Measurements from ENCODE around the gene NT5DC3.

The NT5DC3 gene

DNA sequence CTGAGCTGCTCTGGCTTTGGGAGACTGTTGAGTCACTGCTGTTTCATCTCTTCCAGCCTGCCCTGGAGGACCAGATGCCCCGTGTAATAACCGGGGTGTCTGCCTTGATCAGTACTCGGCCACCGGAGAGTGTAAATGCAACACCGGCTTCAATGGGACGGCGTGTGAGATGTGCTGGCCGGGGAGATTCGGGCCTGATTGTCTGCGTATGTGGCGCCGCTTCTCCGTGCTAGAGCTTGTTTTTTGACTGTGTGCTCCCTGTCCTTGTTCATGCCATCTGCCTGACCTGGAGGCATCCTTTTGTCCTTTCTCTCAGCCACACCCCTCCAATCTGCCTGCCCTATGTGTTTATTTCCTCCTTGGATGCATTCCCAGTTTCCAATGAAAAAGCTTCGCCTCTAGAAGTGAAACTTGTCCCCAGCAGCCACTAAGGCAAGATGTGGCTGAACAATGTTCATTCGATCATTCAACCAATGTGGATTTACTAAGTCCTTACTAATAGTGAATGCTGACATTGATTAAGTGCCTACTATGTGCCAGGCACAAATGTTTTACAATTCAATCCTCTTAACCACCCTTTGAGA, 98.6 kb downstream of the NT5DC3 start:
- no peak for DNase-seq

DNA sequence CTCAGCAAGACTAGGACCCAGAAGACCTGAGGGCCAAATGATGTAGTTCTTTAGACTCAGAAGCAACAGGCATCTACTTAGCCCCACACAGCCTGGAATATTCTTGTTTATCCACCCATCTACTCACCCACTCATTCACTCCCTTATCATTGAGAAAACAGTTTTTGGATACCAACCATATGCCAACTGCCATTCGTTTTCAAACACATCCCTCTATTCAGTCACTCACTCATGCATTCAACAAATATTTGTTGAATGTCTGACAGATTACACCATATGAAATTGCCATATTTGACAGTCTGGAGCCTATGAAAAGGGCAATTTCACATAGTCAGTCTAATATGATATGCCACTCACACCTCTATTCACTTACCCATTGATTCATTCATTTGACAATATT, 103.2 kb downstream of the NT5DC3 start:
- DNase-seq, result no peak

DNA sequence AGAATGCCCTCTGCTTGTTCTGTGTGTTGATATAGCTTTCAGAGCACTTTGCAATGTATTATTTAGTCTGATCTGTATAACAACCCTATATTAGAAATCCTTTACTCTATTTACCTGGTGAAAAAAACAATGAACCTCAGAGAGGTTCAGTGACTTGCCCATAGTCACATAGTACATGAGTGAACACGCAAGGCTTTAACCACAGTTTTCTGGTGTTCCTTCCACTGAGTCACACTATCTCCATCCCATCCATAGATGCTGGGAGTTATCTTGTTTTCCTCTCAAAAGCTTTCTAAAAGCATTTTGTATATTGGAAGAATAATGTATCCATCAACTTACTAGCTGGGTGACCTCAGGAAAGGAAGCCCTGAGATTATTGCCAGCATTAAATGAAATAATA, 104.5 kb downstream of the NT5DC3 start:
- no peak for DNase-seq

DNA sequence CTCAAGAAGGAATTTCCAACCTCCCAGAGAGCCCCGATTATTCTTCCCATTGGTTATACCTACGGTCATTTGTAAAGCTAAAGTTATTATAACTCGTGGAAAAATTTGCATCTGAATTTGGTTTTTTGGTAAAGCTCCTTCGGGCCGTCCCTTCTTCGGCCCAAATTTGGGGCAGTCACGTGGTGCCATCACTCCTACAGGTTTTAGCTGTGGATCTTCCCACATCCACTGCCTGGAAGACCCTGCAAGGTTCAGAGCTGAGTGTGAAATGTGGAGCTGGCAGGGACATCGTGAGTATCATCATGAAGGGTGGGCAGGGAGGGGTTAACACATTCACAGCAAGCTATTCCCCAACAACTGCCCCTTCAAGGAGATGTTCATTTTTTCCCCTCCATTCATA, 105.7 kb downstream of the NT5DC3 start:
- no peak for DNase-seq

DNA sequence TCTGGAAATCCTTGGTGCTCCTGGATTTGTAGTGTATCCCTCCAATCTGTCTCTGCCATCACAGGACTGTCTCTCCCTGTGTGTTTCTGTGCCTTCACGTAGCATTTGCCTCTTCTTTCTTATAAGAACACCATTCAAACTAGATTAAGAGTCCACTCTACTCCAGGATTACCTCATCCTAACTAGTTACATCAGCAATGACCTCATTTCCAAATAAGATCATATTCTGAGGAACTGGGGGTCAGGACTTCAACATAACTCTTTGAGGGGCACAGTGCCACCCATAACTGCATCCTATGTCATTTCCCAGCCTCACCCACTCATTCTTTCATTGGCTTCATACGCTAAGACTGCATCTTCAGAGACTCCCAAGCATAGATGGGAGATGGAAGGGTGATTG, 106.2 kb downstream of the NT5DC3 start:
- DNase-seq, result no peak

DNA sequence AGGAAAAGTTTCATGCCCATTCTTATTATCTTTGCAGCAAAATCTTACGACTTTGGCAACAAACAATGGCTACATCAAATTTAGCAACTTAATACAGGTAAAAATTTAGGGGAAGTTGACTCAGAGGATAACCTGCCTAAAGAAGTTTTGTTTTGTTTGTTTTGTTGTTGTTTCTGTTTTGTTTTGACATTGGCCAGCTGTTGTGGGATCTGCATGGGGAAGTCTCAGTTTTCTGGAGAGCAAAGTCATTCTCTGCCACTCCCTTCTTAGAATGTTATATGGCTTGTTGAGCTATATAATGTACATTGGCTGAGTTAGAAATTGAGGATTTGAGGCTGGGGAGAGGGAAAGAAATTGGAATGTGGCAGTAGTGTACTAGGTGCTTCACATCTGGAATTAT, 109.5 kb downstream of the NT5DC3 start:
- DNase-seq, result no peak

DNA sequence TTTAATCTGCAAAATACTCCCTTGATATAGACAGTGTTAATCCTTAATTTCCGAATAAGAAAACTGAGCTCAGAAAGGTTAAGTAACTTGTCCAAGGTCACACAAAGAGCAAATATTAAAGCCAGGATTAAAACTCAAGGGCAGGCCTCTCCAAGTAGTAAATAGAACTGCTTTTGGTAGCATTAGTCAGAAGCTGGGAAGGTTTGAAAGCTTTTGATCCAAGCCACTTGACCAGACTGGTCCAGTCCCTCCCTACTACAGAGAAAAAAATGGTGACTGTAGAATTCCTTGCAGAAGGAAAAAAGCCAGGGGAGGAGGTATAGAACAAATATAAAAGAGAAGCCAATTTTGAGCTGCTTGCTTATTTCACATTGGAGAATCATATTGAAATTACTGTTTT, 111.5 kb downstream of the NT5DC3 start:
- no peak for DNase-seq

DNA sequence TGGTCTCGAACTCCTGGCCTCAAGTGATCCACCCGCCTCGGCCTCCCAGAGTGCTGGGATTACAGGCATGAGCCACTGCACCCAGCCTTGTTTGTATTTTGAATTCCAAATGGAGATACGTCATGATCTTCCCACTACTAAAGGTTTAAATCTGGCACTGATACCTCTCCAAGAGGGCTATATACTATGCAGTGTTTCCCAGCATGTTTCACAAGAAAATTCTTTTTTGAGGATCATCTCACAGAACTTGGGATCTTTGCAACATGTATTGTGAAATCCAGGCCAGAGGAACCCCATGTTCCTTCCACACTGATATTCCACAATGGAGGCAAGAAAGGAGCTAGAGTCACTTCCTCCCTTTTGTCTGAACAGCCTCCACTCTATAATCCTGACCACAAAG, 112.7 kb downstream of the NT5DC3 start:
- no peak for DNase-seq

DNA sequence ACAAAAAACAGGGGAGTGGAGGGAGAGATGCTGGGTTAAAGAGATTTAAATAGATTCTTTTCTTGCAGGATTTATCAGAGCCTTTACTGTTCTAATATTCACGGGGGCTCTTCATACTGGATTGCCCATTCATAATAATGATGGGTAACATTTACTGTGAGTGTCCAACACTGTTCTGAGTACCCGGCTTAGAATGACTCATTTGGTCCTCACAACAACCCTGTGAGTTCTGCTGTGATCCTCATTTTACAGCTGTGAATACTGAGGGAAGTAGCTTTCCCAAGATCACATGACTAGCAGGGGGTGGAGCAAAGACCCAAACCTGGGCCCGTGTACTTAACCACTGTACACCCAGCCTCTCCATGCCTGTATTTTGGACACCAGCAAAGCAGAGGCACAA, 113.4 kb downstream of the NT5DC3 start:
- DNase-seq, result no peak

DNA sequence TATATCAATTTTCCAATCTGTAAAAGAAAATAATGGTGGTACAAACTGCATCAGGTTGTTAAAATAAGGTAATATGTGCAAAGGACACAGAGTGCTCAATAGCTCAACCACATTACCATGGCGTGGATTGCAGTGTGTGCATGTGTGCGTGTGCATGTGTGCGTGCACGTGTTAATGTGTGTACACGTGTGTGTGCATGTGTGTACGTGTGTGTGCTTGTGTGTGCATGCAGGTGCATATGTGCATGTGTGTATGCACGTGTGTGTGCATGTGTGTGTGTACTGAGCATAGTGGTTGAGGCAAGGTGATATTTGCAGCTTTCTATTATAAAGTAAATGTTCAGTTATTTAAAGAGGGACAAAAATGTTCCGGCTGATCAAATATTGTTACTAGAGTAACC, 115.6 kb downstream of the NT5DC3 start:
- no peak for DNase-seq
